Neural progenitor cell (in vitro differentiated cells): ENCODE data around the gene P2RX7. TPM values are rescaled to one million over a fixed set of nuclear protein-coding genes. Genes with fewer than 3 reads are reported as not detected.

Source experiments
- DNase-seq: peaks from one replicate; pipeline ENCODE4 v3.0.0-alpha.2; 2016; ENCODE audit warnings: low spot score
- H2AFZ ChIP-seq: fragments of 200-600 bp; sonication (generic); replicated peaks from 2 replicates; pipeline ENCODE4 v1.6.1; 2016; ENCODE audit warnings: antibody characterized with exemption
- H3F3A ChIP-seq: fragments of 200-600 bp; sonication (generic); 2 replicates; pipeline ENCODE4 v1.6.1; 2016; ENCODE audit warnings: antibody characterized with exemption, low read depth
- H3K27ac ChIP-seq: fragments of 200-600 bp; sonication (generic); 2 replicates; pipeline ENCODE4 v1.5.1; 2016; ENCODE audit warnings: mild to moderate bottlenecking
- H3K27me3 ChIP-seq: fragments of 200-600 bp; sonication (generic); 2 replicates; pipeline ENCODE4 v1.6.1; 2016; ENCODE audit warnings: mild to moderate bottlenecking, moderate library complexity
- H3K36me3 ChIP-seq: fragments of 200-600 bp; sonication (generic); 2 replicates; pipeline ENCODE4 v1.5.1; 2016
- H3K4me1 ChIP-seq: fragments of 200-600 bp; sonication (generic); 2 replicates; pipeline ENCODE4 v1.6.1; 2016; ENCODE audit warnings: mixed run types
- H3K4me2 ChIP-seq: fragments of 200-600 bp; sonication (generic); 2 replicates; pipeline ENCODE4 v1.6.1; 2016
- H3K4me3 ChIP-seq: fragments of 200-600 bp; sonication (generic); 2 replicates; pipeline ENCODE4 v1.5.1; 2016
- H3K79me2 ChIP-seq: fragments of 200-600 bp; sonication (generic); 2 replicates; pipeline ENCODE4 v1.6.1; 2016; ENCODE audit warnings: low read depth
- H3K9ac ChIP-seq: fragments of 200-600 bp; sonication (generic); 2 replicates; pipeline ENCODE4 v1.6.1; 2016
- H3K9me3 ChIP-seq: fragments of 200-600 bp; sonication (generic); 2 replicates; pipeline ENCODE4 v1.5.1; 2016; ENCODE audit warnings: low read depth
- H4K20me1 ChIP-seq: fragments of 200-600 bp; sonication (generic); 2 replicates; pipeline ENCODE4 v1.6.1; 2016; ENCODE audit warnings: low read depth
- H3K27ac Mint-ChIP-seq: 3 replicates; pipeline ENCODE4 v1.8.0; 2021; ENCODE audit warnings: mixed read lengths
- H3K27me3 Mint-ChIP-seq: 2 replicates; pipeline ENCODE4 v1.8.0; 2022; ENCODE audit warnings: low read depth, mild to moderate bottlenecking, inconsistent platforms, moderate library complexity, mixed read lengths; ENCODE audit not compliant: insufficient read depth
- H3K36me3 Mint-ChIP-seq: 3 replicates; pipeline ENCODE4 v1.8.0; 2021; ENCODE audit warnings: mixed read lengths
- H3K4me1 Mint-ChIP-seq: 3 replicates; pipeline ENCODE4 v1.8.0; 2021; ENCODE audit warnings: mixed read lengths
- H3K4me3 Mint-ChIP-seq: 3 replicates; pipeline ENCODE4 v1.8.0; 2021; ENCODE audit warnings: mild to moderate bottlenecking, moderate library complexity, mixed read lengths
- H3K9me3 Mint-ChIP-seq: 3 replicates; pipeline ENCODE4 v1.8.0; 2020; ENCODE audit warnings: mixed read lengths
- EZH2 ChIP-seq: fragments of 200-600 bp; sonication (generic); IDR thresholded peaks from 2 replicates; pipeline ENCODE4 v1.6.1; 2017; ENCODE audit warnings: antibody characterized with exemption, mild to moderate bottlenecking, moderate library complexity
- EZH2phosphoT487 ChIP-seq: fragments of 200-600 bp; sonication (generic); IDR thresholded peaks from 2 replicates; pipeline ENCODE4 v1.6.1; 2017; ENCODE audit warnings: antibody characterized with exemption
- total RNA-seq: library from RNA; depleted of rRNA; stranded (reverse); fragments of >200 nt; gene quantifications from 2 replicates; pipeline ENCODE4 v1.2.3, GENCODE V29; 2015; ENCODE audit warnings: low replicate concordance
- TF ChIP-seq, protein P1 (sequence below): fragments of 200-600 bp; sonication (generic); IDR thresholded peaks from 2 replicates; pipeline ENCODE4 v1.5.1; 2017; ENCODE audit warnings: antibody characterized with exemption, mild to moderate bottlenecking

P2RX7 gene
- total RNA-seq, result 0.46 and 0.71 TPM in 2 replicates

DNA sequence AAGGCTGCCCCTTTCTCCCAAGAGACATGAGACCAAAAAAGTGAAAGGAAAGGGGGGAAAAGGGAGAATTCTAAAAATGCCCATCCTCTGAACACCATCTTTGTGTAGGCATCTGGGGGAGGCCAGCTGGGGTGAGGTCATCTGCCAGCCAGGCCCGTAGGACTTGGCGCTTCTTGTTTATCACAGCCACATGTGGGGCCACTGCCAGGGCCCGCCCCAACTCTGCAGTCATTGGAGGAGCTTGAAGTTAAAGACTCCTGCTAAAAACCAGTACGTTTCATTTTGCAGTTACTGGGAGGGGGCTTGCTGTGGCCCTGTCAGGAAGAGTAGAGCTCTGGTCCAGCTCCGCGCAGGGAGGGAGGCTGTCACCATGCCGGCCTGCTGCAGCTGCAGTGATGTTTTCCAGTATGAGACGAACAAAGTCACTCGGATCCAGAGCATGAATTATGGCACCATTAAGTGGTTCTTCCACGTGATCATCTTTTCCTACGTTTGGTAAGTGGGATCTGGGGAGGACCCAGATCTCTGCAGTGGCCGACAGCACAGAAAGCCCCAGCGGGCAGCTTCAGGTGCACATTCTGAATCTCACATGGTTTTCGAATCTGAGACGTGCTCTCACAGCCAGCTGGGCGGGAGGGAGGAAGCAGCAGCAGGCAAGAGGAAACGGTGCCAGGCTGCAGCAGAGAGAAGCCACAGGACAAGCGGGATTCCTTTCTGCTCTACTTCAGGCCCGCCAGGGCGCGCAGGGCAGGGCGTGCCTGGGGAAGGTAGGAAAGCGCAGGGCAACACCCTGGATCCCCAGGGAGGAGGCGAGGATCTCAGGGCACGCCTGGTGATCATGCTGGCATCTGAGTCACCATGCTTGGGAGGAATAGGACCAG lies at the start of gene P2RX7:
Gene P2RX7, plus strand, starts transcription at position 276 of the 881 bp plus-strand sequence. Its CDS starts 95 bp downstream, at position 371.
- H2AFZ ChIP-seq, result peak within 1 kb of the TSS; percentile 93
- no peaks in the 10 kb centered on the region for H3K9me3 ChIP-seq
- no peaks in the 10 kb centered on the region for H3K36me3 Mint-ChIP-seq
- peak within 1 kb of the TSS; percentile 60 for H3K27ac Mint-ChIP-seq
- DNase-seq, result peak; percentile 48
- H3K9ac ChIP-seq, result no peak within 1 kb of the TSS
- no peaks in the 10 kb centered on the region for H3K79me2 ChIP-seq
- no peaks in the 10 kb centered on the region for H4K20me1 ChIP-seq
- H3K27me3 ChIP-seq, result no peaks in the 10 kb centered on the region
- peak within 1 kb of the TSS; percentile 31 for H3K4me3 ChIP-seq
- no peaks in the 10 kb centered on the region for H3K36me3 ChIP-seq
- H3F3A ChIP-seq, result no peaks in the 10 kb centered on the region
- peaks cover 6% of the 10 kb centered on the region for H3K27me3 Mint-ChIP-seq
- peak within 1 kb of the TSS; percentile 82 for H3K4me2 ChIP-seq
- no peaks in the 10 kb centered on the region for H3K9me3 Mint-ChIP-seq
- H3K4me1 Mint-ChIP-seq, result peaks cover 12% of the 10 kb centered on the region
- peaks cover 8% of the 10 kb centered on the region for H3K4me1 ChIP-seq
- no peak within 1 kb of the TSS for H3K27ac ChIP-seq
- TF ChIP-seq EZH2phosphoT487, result no peak
- TF ChIP-seq EZH2, result no peak
- TF ChIP-seq, protein P1, sequence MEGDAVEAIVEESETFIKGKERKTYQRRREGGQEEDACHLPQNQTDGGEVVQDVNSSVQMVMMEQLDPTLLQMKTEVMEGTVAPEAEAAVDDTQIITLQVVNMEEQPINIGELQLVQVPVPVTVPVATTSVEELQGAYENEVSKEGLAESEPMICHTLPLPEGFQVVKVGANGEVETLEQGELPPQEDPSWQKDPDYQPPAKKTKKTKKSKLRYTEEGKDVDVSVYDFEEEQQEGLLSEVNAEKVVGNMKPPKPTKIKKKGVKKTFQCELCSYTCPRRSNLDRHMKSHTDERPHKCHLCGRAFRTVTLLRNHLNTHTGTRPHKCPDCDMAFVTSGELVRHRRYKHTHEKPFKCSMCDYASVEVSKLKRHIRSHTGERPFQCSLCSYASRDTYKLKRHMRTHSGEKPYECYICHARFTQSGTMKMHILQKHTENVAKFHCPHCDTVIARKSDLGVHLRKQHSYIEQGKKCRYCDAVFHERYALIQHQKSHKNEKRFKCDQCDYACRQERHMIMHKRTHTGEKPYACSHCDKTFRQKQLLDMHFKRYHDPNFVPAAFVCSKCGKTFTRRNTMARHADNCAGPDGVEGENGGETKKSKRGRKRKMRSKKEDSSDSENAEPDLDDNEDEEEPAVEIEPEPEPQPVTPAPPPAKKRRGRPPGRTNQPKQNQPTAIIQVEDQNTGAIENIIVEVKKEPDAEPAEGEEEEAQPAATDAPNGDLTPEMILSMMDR, result no peak
- peak within 1 kb of the TSS; percentile 61 for H3K4me3 Mint-ChIP-seq

DNA sequence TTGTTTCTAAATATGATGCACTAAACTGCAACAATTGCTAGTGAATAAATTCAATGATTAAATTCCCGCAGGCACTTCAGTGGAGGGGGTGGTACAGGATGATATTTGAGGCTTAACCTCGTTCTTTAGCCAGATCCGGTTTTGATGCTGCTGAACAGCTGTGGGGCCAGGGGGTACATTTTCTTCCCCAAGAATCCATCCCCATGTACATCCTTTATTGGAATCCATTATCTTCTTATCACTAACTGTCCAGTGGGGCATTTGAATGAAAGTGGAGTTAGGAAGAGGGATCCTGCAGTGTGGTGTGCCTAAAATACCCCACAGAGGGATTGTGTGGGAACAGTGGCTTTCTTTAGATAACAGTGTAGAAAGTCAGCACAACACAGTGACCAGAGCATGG lies 48.4 kb upstream of the P2RX7 start:
- no peak overlapping the region for H3K27ac Mint-ChIP-seq
- TF ChIP-seq, protein P1, result no peak
- no peak for TF ChIP-seq EZH2
- TF ChIP-seq EZH2phosphoT487, result no peak
- Histone ChIP-seq H4K20me1 (no peaks in the 10 kb centered on the region), H3K4me1 (no peaks in the 10 kb centered on the region), H3K9ac (no peak overlapping the region), H3K4me3 (no peak overlapping the region), H3K36me3 (no peaks in the 10 kb centered on the region), H3K27me3 (no peaks in the 10 kb centered on the region), H3K9me3 (no peaks in the 10 kb centered on the region), H3K4me2 (no peak overlapping the region), H3K79me2 (no peaks in the 10 kb centered on the region), H3F3A (no peaks in the 10 kb centered on the region), H2AFZ (no peak overlapping the region), H3K27ac (no peak overlapping the region)
- no peak for DNase-seq
- H3K4me1 Mint-ChIP-seq, result no peaks in the 10 kb centered on the region
- peaks cover 4% of the 10 kb centered on the region for H3K27me3 Mint-ChIP-seq
- H3K9me3 Mint-ChIP-seq, result no peaks in the 10 kb centered on the region
- H3K4me3 Mint-ChIP-seq, result no peak overlapping the region
- H3K36me3 Mint-ChIP-seq, result no peaks in the 10 kb centered on the region

DNA sequence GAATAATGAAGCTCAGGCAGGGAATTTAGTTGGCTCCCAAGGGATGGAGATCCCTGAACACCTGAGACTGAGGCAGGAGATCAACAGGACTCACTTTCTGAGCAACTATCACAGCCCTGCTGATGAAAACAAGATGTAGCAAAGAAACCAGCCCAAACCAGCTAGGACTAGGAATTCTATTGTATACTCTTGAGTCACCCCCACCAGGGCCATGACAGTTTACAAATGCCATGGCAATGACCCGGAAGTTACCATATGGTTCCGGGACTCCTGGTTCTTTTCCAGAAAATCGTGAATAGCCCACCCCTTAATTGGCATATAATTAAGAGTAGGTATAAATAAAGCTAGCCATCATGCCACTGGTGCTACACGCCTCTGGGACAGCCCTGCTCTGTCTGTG lies 47.6 kb upstream of the P2RX7 start:
- H3K4me2 ChIP-seq, result no peak overlapping the region
- no peaks in the 10 kb centered on the region for H3K79me2 ChIP-seq
- H3K36me3 ChIP-seq, result no peaks in the 10 kb centered on the region
- no peak overlapping the region for H3K4me3 Mint-ChIP-seq
- no peak for DNase-seq
- H3K9ac ChIP-seq, result no peak overlapping the region
- H3K27ac ChIP-seq, result no peak overlapping the region
- H3K4me1 Mint-ChIP-seq, result no peaks in the 10 kb centered on the region
- H3F3A ChIP-seq, result no peaks in the 10 kb centered on the region
- H3K27me3 Mint-ChIP-seq, result peaks cover 6% of the 10 kb centered on the region
- H3K36me3 Mint-ChIP-seq, result no peaks in the 10 kb centered on the region
- no peak for TF ChIP-seq EZH2phosphoT487
- no peak for TF ChIP-seq EZH2
- TF ChIP-seq, protein P1, result no peak
- H3K9me3 ChIP-seq, result no peaks in the 10 kb centered on the region
- H2AFZ ChIP-seq, result no peak overlapping the region
- H3K4me1 ChIP-seq, result no peaks in the 10 kb centered on the region
- no peak overlapping the region for H3K27ac Mint-ChIP-seq
- H3K27me3 ChIP-seq, result no peaks in the 10 kb centered on the region
- no peaks in the 10 kb centered on the region for H3K9me3 Mint-ChIP-seq
- no peaks in the 10 kb centered on the region for H4K20me1 ChIP-seq
- H3K4me3 ChIP-seq, result no peak overlapping the region
